B cell (primary cell): ENCODE results near the gene CTDSPL. TPM values are rescaled to one million over a fixed set of nuclear protein-coding genes. Genes with fewer than 3 reads are reported as not detected.

ENCODE experiments used
- ATAC-seq: fragments of 200-7000 bp; cut with Tn5 transposase; one replicate; pipeline ENCODE4 v1.10.0; 2021; ENCODE audit warnings: low read depth, mild to moderate bottlenecking, moderate number of reproducible peaks, moderate library complexity
- CTCF ChIA-PET: fragments of 350-600 bp; sonication (Branson Sonifier 250); formaldehyde crosslinking; loops from one replicate; lab custom pipeline; 2021; ENCODE audit warnings: antibody characterized with exemption, inconsistent platforms; lab: Charles Lee
- POLR2A ChIA-PET: fragments of 350-600 bp; sonication (Branson Sonifier 250); formaldehyde crosslinking; loops from one replicate; lab custom pipeline; 2021; ENCODE audit warnings: antibody characterized with exemption; lab: Charles Lee
- DNase-seq: peaks from one replicate; pipeline ENCODE4 v3.0.0; 2013
- H2AFZ ChIP-seq: 2 replicates; pipeline ENCODE4 v1.6.1; 2012; ENCODE audit warnings: mild to moderate bottlenecking, low read depth, low read length; ENCODE audit not compliant: insufficient read depth, poor library complexity, severe bottlenecking
- H3K27ac ChIP-seq, 2 donors: 1 replicate in 1 of 2; 2 replicates in 1 of 2; pipeline ENCODE4 v1.5.1; 2012 to 2013; ENCODE audit warnings: low read length in 2 of 2, mild to moderate bottlenecking in 2 of 2, moderate library complexity in 1 of 2
- H3K27me3 ChIP-seq, 4 experiments: fragments of 200-600 bp in 1 of 4; sonication (generic) in 1 of 4; replicated peaks in 1 of 4; 1 replicate in 2 of 4; 2 replicates in 2 of 4; pipeline versions ENCODE4 v1.6.1 to v1.7.0; 2013 to 2016; ENCODE audit warnings: low read length in 3 of 4, mild to moderate bottlenecking in 2 of 4, mixed read lengths in 1 of 4, moderate library complexity in 1 of 4; ENCODE audit not compliant: insufficient read depth in 4 of 4, control insufficient read depth in 3 of 4; ENCODE audit errors: control extremely low read depth in 1 of 4
- H3K36me3 ChIP-seq, 2 experiments: replicated peaks in 1 of 2; 1 replicate in 1 of 2; 2 replicates in 1 of 2; pipeline versions ENCODE4 v1.6.1 to v1.7.1; 2013; ENCODE audit warnings: low read length in 1 of 2; ENCODE audit not compliant: insufficient read depth in 2 of 2, control insufficient read depth in 1 of 2; ENCODE audit errors: control extremely low read depth in 1 of 2, extremely low read depth in 1 of 2
- H3K4me1 ChIP-seq, 2 donors: fragments of 200-600 bp in 1 of 2; sonication (generic) in 1 of 2; 1 replicate in 1 of 2; 2 replicates in 1 of 2; pipeline versions ENCODE4 v1.5.1 to v1.6.1; 2013 to 2017; ENCODE audit warnings: low read length in 2 of 2; ENCODE audit not compliant: control insufficient read depth in 2 of 2, insufficient read depth in 2 of 2
- H3K4me2 ChIP-seq: replicated peaks from 2 replicates; pipeline ENCODE3; 2012; ENCODE audit warnings: mild to moderate bottlenecking, low read depth, low read length; ENCODE audit not compliant: poor library complexity, severe bottlenecking
- H3K4me3 ChIP-seq, 5 experiments: fragments of 200-600 bp in 1 of 5; sonication (generic) in 1 of 5; 1 replicate in 3 of 5; 2 replicates in 2 of 5; pipeline versions ENCODE4 v1.5.1 to v1.7.0; 2011 to 2016; ENCODE audit warnings: low read length in 4 of 5, mild to moderate bottlenecking in 4 of 5, low read depth in 2 of 5, control low read depth in 1 of 5, moderate library complexity in 1 of 5; ENCODE audit not compliant: insufficient read depth in 1 of 5; ENCODE audit errors: control extremely low read depth in 1 of 5, extremely low read depth in 1 of 5
- H3K79me2 ChIP-seq: fragments of 200-600 bp; sonication (generic); one replicate; pipeline ENCODE4 v1.6.0; 2016; ENCODE audit warnings: low read length; ENCODE audit not compliant: control insufficient read depth, insufficient read depth
- H3K9ac ChIP-seq: fragments of 200-600 bp; sonication (generic); 2 replicates; pipeline ENCODE4 v1.6.1; 2017; ENCODE audit warnings: mild to moderate bottlenecking, low read length, moderate library complexity
- H3K9me3 ChIP-seq, 3 donors: one replicate each; pipeline versions ENCODE4 v1.6.1 to v1.7.1; 2013; ENCODE audit warnings: low read length in 2 of 3; ENCODE audit not compliant: control insufficient read depth in 2 of 3, insufficient read depth in 1 of 3; ENCODE audit errors: control extremely low read depth in 1 of 3
- H4K20me1 ChIP-seq: 2 replicates; pipeline ENCODE4 v1.6.0; 2012; ENCODE audit warnings: mild to moderate bottlenecking, low read length; ENCODE audit not compliant: insufficient read depth, control insufficient read depth, poor library complexity, severe bottlenecking
- H3K27ac Mint-ChIP-seq: one replicate; pipeline ENCODE4 v1.8.0; 2021; ENCODE audit warnings: mixed read lengths
- H3K27me3 Mint-ChIP-seq: one replicate; pipeline ENCODE4 v1.8.0; 2021; ENCODE audit warnings: mixed read lengths
- H3K4me1 Mint-ChIP-seq: one replicate; pipeline ENCODE4 v1.8.0; 2021; ENCODE audit warnings: mixed read lengths
- H3K4me3 Mint-ChIP-seq: one replicate; pipeline ENCODE4 v1.8.0; 2021; ENCODE audit warnings: mixed read lengths
- H3K9me3 Mint-ChIP-seq: one replicate; pipeline ENCODE4 v1.8.0; 2022; ENCODE audit warnings: mixed read lengths; ENCODE audit not compliant: insufficient read depth
- CTCF ChIP-seq: fragments of 200-600 bp; IDR thresholded peaks from one replicate; pipeline ENCODE4 v1.8.0; 2022; ENCODE audit warnings: antibody characterized with exemption, mild to moderate bottlenecking
- EZH2 ChIP-seq: IDR thresholded peaks from 2 replicates; pipeline ENCODE4 v1.6.1; 2012; ENCODE audit warnings: borderline replicate concordance, low read depth, mild to moderate bottlenecking, moderate library complexity, low read length; ENCODE audit not compliant: insufficient read depth, poor library complexity, severe bottlenecking
- WGBS: methylation state at CpG from one replicate; pipeline ENCODE4 v1.1.5; 2013; ENCODE audit warnings: missing lambda C conversion rate; ENCODE audit not compliant: insufficient coverage; 5-methylcytosine and 5-hydroxymethylcytosine counted together
- intact Hi-C: fragments of 100-400 bp; cut with micrococcal nuclease; formaldehyde crosslinking; loops from one replicate; pipeline ENCODE4 v1.10.0; 2022
- polyA plus RNA-seq: library from polyadenylated mRNA; depleted of rRNA; stranded (reverse); fragments of >200 nt; gene quantifications from 2 replicates; pipeline ENCODE4 v1.2.3, GENCODE V29; 2012
- total RNA-seq, 2 donors: library from RNA; stranded (reverse); fragments of 120-200 nt in 1 of 2; gene quantifications; 1 replicate in 1 of 2; 2 replicates in 1 of 2; pipeline versions ENCODE4 v1.2.3 to v1.2.4, GENCODE V29; 2013 to 2022

Gene CTDSPL
- total and polyA plus RNA-seq, 2 donors (not counting 1 experiment from before 2014, with no cell fraction given): not detected

- no peak overlapping the region for H3K27ac ChIP-seq
- Mint-ChIP-seq H3K9me3 (no peaks in the 10 kb centered on the region), H3K27me3 (peaks cover 36% of the 10 kb centered on the region), H3K4me3 (peak overlapping the region; percentile 34), H3K4me1 (peaks cover 12% of the 10 kb centered on the region), H3K27ac (no peak overlapping the region)
- no peak overlapping the region for H3K4me3 ChIP-seq
- no peaks in the 10 kb centered on the region for H3K36me3 ChIP-seq
- ATAC-seq (no peak), DNase-seq (no peak)
- whole genome bisulfite sequencing: 47% methylated on average over 2 of the region's 2 CpGs
- intact Hi-C loops: loop anchor here (5.0 kb wide), 1 partner anchor 108 kb away; no protein-coding TSS in a partner anchor
- CTCF ChIA-PET: no interaction called here
- no peak overlapping the region for H3K9ac ChIP-seq
- peaks cover 12 to 14% of the 10 kb centered on the region in 2 donors for H3K4me1 ChIP-seq
- POLR2A ChIA-PET: no interaction called here
- peaks cover 0 to 3% (median 0%) of the 10 kb centered on the region in 3 donors for H3K9me3 ChIP-seq
- H4K20me1 ChIP-seq: no peaks in the 10 kb centered on the region
- TF ChIP-seq CTCF (no peak), EZH2 (no peak)
- H3K79me2 ChIP-seq: no peaks in the 10 kb centered on the region
- H3K4me2 ChIP-seq: peak overlapping the region; percentile 93
- H3K27me3 ChIP-seq: peaks cover 0 to 23% (median 6%) of the 10 kb centered on the region in 4 experiments
- no peak overlapping the region for H2AFZ ChIP-seq
Measured at GRCh38 chr3:37859354-37859753, 2.3 kb upstream of the CTDSPL start.

GRCh38 chr3:37859908-37860199 lies 1.8 kb upstream of the CTDSPL start:
- Histone ChIP-seq H3K4me2 (peak overlapping the region; percentile 93), H3K36me3 (no peaks in the 10 kb centered on the region), H2AFZ (peak overlapping the region; percentile 85), H3K27ac (no peak overlapping the region), H3K9ac (peak overlapping the region; percentile 26), H3K4me3 (peak overlapping the region in 2 of 5 experiments; percentile 54 to 62), H3K79me2 (no peaks in the 10 kb centered on the region), H3K4me1 (peaks cover 12 to 14% of the 10 kb centered on the region in 2 donors), H3K9me3 (peaks cover 0 to 3% (median 0%) of the 10 kb centered on the region in 3 donors), H3K27me3 (peaks cover 0 to 23% (median 6%) of the 10 kb centered on the region in 4 experiments), H4K20me1 (no peaks in the 10 kb centered on the region)
- ChIA-PET POLR2A (no interaction called here), CTCF (no interaction called here)
- peaks cover 12% of the 10 kb centered on the region for H3K4me1 Mint-ChIP-seq
- H3K27ac Mint-ChIP-seq: no peak overlapping the region
- DNase-seq (no peak), ATAC-seq (no peak)
- peaks cover 37% of the 10 kb centered on the region for H3K27me3 Mint-ChIP-seq
- H3K4me3 Mint-ChIP-seq: peak overlapping the region; percentile 85
- no peaks in the 10 kb centered on the region for H3K9me3 Mint-ChIP-seq
- WGBS: 83% methylated on average over 6 of the region's 6 CpGs
- TF ChIP-seq EZH2 (no peak), CTCF (no peak)
- intact Hi-C loops: loop anchor here (5.0 kb wide), 1 partner anchor 107 kb away; no protein-coding TSS in a partner anchor
